HEK293T (cell line): Measurements from ENCODE around the gene CAPZB.

Experiments used
- BHLHE40 ChIP-seq: fragments of 450-650 bp; IDR thresholded peaks from 2 replicates; pipeline ENCODE4 v1.6.1; 2016; ENCODE audit warnings: mild to moderate bottlenecking, moderate library complexity, borderline replicate concordance
- FOXA1 ChIP-seq: fragments of 450-650 bp; IDR thresholded peaks from 2 replicates; pipeline ENCODE4 v1.6.1; 2016; ENCODE audit warnings: mild to moderate bottlenecking
- FOXK2 ChIP-seq: fragments of 450-650 bp; IDR thresholded peaks from 2 replicates; pipeline ENCODE4 v1.6.1; 2016; ENCODE audit warnings: mild to moderate bottlenecking
- FOXM1 ChIP-seq: fragments of 450-650 bp; IDR thresholded peaks from 2 replicates; pipeline ENCODE4 v1.6.1; 2017; ENCODE audit warnings: mild to moderate bottlenecking, borderline replicate concordance
- HDGF ChIP-seq: fragments of 450-650 bp; IDR thresholded peaks from 2 replicates; pipeline ENCODE4 v1.6.1; 2017; ENCODE audit warnings: antibody characterized with exemption, borderline replicate concordance
- SP1 ChIP-seq: fragments of 450-650 bp; IDR thresholded peaks from 2 replicates; pipeline ENCODE4 v1.6.1; 2017
- SUZ12 ChIP-seq: fragments of 450-650 bp; IDR thresholded peaks from 2 replicates; pipeline ENCODE4 v1.6.1; 2016; ENCODE audit warnings: mild to moderate bottlenecking
- TARDBP ChIP-seq: fragments of 450-650 bp; IDR thresholded peaks from 2 replicates; pipeline ENCODE4 v1.6.1; 2016
- ZNF384 ChIP-seq: fragments of 450-650 bp; IDR thresholded peaks from 2 replicates; pipeline ENCODE4 v1.6.1; 2016

DNA sequence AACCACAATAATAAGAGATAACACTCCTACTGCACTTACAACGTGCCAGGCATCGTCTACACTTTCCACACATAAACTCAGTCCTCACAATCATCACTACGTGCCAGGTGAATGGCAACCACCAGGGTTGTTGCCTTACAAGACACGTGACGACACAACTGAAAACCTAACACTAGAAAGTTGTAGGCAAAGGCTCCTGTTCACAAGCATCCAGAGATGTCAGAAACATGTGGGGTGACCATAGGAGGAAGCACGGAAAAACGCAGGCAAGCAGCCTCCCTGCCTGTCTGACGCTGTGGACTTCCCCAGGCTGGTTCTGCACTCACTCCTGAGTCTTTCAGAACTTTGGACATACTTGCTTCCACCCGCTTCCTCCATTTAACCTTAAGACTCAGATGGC lies 7.0 kb downstream of the CAPZB start:
- TF ChIP-seq TARDBP (no peak), ZNF384 (no peak), FOXK2 (no peak), HDGF (no peak), FOXA1 (no peak), SP1 (no peak), BHLHE40 (no peak), FOXM1 (no peak), SUZ12 (no peak)
